Neural cell (in vitro differentiated cells): ENCODE data around the gene TGM1. TPM values are rescaled to one million over a fixed set of nuclear protein-coding genes. Genes with fewer than 3 reads are reported as not detected.

Source experiments
- H2AFZ ChIP-seq: fragments of 200-600, 300-800 bp; sonication (generic), shearing (Covaris generic); 2 replicates; pipeline ENCODE4 v1.6.0; 2014; ENCODE audit warnings: low read depth, mild to moderate bottlenecking, antibody characterized with exemption, low read length, moderate library complexity
- H3F3A ChIP-seq: fragments of 200-600 bp; shearing (Covaris generic); 2 replicates; pipeline ENCODE4 v1.6.1; 2016; ENCODE audit warnings: mild to moderate bottlenecking, moderate library complexity, mixed read lengths, antibody characterized with exemption, low read length; ENCODE audit not compliant: insufficient read depth, poor library complexity, severe bottlenecking
- H3K27ac ChIP-seq: fragments of 200-600, 300-800 bp; sonication (generic), shearing (Covaris generic); 2 replicates; pipeline ENCODE4 v1.5.1; 2014; ENCODE audit warnings: mild to moderate bottlenecking, low read length, moderate library complexity
- H3K27me3 ChIP-seq: fragments of 300-800, 200-600 bp; sonication (generic), shearing (Covaris generic); 2 replicates; pipeline ENCODE4 v1.6.0; 2014; ENCODE audit warnings: mild to moderate bottlenecking, low read depth, low read length, moderate library complexity; ENCODE audit not compliant: insufficient read depth
- H3K36me3 ChIP-seq: fragments of 300-800, 200-600 bp; sonication (generic), shearing (Covaris generic); 2 replicates; pipeline ENCODE4 v1.5.1; 2014; ENCODE audit warnings: mild to moderate bottlenecking, antibody characterized with exemption, low read length, moderate library complexity; ENCODE audit not compliant: insufficient read depth
- H3K4me2 ChIP-seq: fragments of 300-800, 200-600 bp; sonication (generic), shearing (Covaris generic); 2 replicates; pipeline ENCODE4 v1.6.0; 2014; ENCODE audit warnings: mild to moderate bottlenecking, low read length
- H3K4me3 ChIP-seq: fragments of 300-800, 200-600 bp; sonication (generic), shearing (Covaris generic); 2 replicates; pipeline ENCODE4 v1.5.1; 2014; ENCODE audit warnings: mild to moderate bottlenecking, low read length, moderate library complexity
- H3K79me2 ChIP-seq: fragments of 200-600 bp; shearing (Covaris generic); replicated peaks from 2 replicates; pipeline ENCODE4 v1.6.0; 2014; ENCODE audit warnings: mild to moderate bottlenecking, low read length, moderate library complexity; ENCODE audit not compliant: insufficient read depth
- H3K9ac ChIP-seq: fragments of 300-800, 200-600 bp; sonication (generic), shearing (Covaris generic); 2 replicates; pipeline ENCODE4 v1.6.1; 2016; ENCODE audit warnings: mild to moderate bottlenecking, low read length, mixed read lengths
- H3K9me2 ChIP-seq: fragments of 200-600 bp; shearing (Covaris generic); 2 replicates; pipeline ENCODE4 v1.6.1; 2016; ENCODE audit warnings: mild to moderate bottlenecking, low read length, mixed read lengths; ENCODE audit not compliant: insufficient read depth
- H3K9me3 ChIP-seq: fragments of 200-600, 300-800 bp; sonication (generic), shearing (Covaris generic); 2 replicates; pipeline ENCODE4 v1.6.1; 2016; ENCODE audit warnings: mild to moderate bottlenecking, mixed run types, low read length, moderate library complexity, mixed read lengths
- H4K20me1 ChIP-seq: fragments of 200-600 bp; shearing (Covaris generic); 2 replicates; pipeline ENCODE4 v1.6.1; 2016; ENCODE audit warnings: mild to moderate bottlenecking, mixed run types; ENCODE audit not compliant: insufficient read depth
- EP300 ChIP-seq: fragments of 450-650 bp; conservative IDR thresholded peaks from 2 replicates; pipeline ENCODE4 v1.6.1; 2014; ENCODE audit warnings: antibody characterized with exemption, mild to moderate bottlenecking, moderate library complexity; ENCODE audit not compliant: poor library complexity, severe bottlenecking
- EZH2 ChIP-seq: fragments of 200-600, 300-800 bp; shearing (Covaris generic), sonication (generic); IDR thresholded peaks from 2 replicates; pipeline ENCODE4 v1.6.1; 2014; ENCODE audit warnings: antibody characterized with exemption, low read length, borderline replicate concordance, mild to moderate bottlenecking; ENCODE audit not compliant: insufficient read depth, poor library complexity, severe bottlenecking
- MXI1 ChIP-seq: fragments of 450-650 bp; conservative IDR thresholded peaks from 2 replicates; pipeline ENCODE4 v1.6.1; 2014; ENCODE audit warnings: antibody characterized with exemption, mild to moderate bottlenecking; ENCODE audit not compliant: poor library complexity, severe bottlenecking
- POLR2AphosphoS5 ChIP-seq: IDR thresholded peaks from 2 replicates; pipeline ENCODE4 v1.6.1; 2012
- RAD21 ChIP-seq: fragments of 450-650 bp; conservative IDR thresholded peaks from 2 replicates; pipeline ENCODE4 v1.6.1; 2014; ENCODE audit warnings: antibody characterized with exemption, mild to moderate bottlenecking, moderate library complexity
- REST ChIP-seq: IDR thresholded peaks from 2 replicates; pipeline ENCODE4 v1.6.1; 2012; ENCODE audit warnings: borderline replicate concordance
- SMC3 ChIP-seq: fragments of 450-650 bp; conservative IDR thresholded peaks from 2 replicates; pipeline ENCODE4 v1.6.1; 2014; ENCODE audit warnings: antibody characterized with exemption, mild to moderate bottlenecking, moderate library complexity; ENCODE audit not compliant: poor library complexity
- TAF1 ChIP-seq: IDR thresholded peaks from 2 replicates; pipeline ENCODE4 v1.6.1; 2012; ENCODE audit warnings: low read depth
- polyA plus RNA-seq: library from polyadenylated mRNA; depleted of rRNA; stranded (reverse); fragments of >200 nt; gene quantifications from 2 replicates; pipeline ENCODE4 v1.2.3, GENCODE V29; 2014
- TF ChIP-seq, protein P1 (sequence below): fragments of 450-650 bp; IDR thresholded peaks from 2 replicates; pipeline ENCODE4 v1.5.1; 2014; ENCODE audit warnings: antibody characterized with exemption, mild to moderate bottlenecking, moderate library complexity; ENCODE audit not compliant: poor library complexity, severe bottlenecking

TGM1 gene
- polyA plus RNA-seq, 1 donor from 2014 or later: 3.6 TPM

- Histone ChIP-seq H3K4me3 (peak overlapping the region; percentile 86), H3K36me3 (no peaks in the 10 kb centered on the region), H3K9ac (peak overlapping the region; percentile 96), H3K27ac (peak overlapping the region; percentile 96), H2AFZ (peak overlapping the region; percentile 96), H3K4me2 (peak overlapping the region; percentile 79), H3K9me2 (no peaks in the 10 kb centered on the region), H3K27me3 (no peaks in the 10 kb centered on the region), H4K20me1 (no peaks in the 10 kb centered on the region), H3K79me2 (peaks cover 2% of the 10 kb centered on the region), H3K9me3 (no peaks in the 10 kb centered on the region), H3F3A (no peaks in the 10 kb centered on the region)
- TF ChIP-seq EP300: no peak
- TF ChIP-seq POLR2AphosphoS5: no peak
- TF ChIP-seq EZH2: no peak
- no peak for TF ChIP-seq SMC3
- no peak for TF ChIP-seq TAF1
Measured at GRCh38 chr14:24216345-24216699, 46.7 kb downstream of the TGM1 start.

GRCh38 chr14:24215495-24216344 lies 47.3 kb downstream of the TGM1 start, which contains the start of gene MDP1:
Gene MDP1 (minus strand): TSS chr14:24216066. CDS start chr14:24215955, 111 bp downstream.
- Histone ChIP-seq H3K9ac (peak within 1 kb of the TSS; percentile 96), H3K4me2 (peak within 1 kb of the TSS; percentile 79), H3K79me2 (peaks cover 2% of the 10 kb centered on the region), H3F3A (no peaks in the 10 kb centered on the region), H3K9me3 (no peaks in the 10 kb centered on the region), H3K36me3 (no peaks in the 10 kb centered on the region), H3K4me3 (peak within 1 kb of the TSS; percentile 86), H3K27me3 (no peaks in the 10 kb centered on the region), H3K9me2 (no peaks in the 10 kb centered on the region), H2AFZ (peak within 1 kb of the TSS; percentile 96), H4K20me1 (no peaks in the 10 kb centered on the region), H3K27ac (peak within 1 kb of the TSS; percentile 96)
- peak; percentile 89 for TF ChIP-seq REST
- TF ChIP-seq TAF1: peak; percentile 98
- TF ChIP-seq MXI1: peak; percentile 73
- TF ChIP-seq, protein P1, sequence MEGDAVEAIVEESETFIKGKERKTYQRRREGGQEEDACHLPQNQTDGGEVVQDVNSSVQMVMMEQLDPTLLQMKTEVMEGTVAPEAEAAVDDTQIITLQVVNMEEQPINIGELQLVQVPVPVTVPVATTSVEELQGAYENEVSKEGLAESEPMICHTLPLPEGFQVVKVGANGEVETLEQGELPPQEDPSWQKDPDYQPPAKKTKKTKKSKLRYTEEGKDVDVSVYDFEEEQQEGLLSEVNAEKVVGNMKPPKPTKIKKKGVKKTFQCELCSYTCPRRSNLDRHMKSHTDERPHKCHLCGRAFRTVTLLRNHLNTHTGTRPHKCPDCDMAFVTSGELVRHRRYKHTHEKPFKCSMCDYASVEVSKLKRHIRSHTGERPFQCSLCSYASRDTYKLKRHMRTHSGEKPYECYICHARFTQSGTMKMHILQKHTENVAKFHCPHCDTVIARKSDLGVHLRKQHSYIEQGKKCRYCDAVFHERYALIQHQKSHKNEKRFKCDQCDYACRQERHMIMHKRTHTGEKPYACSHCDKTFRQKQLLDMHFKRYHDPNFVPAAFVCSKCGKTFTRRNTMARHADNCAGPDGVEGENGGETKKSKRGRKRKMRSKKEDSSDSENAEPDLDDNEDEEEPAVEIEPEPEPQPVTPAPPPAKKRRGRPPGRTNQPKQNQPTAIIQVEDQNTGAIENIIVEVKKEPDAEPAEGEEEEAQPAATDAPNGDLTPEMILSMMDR: peak; percentile 90
- peak; percentile 69 for TF ChIP-seq SMC3
- TF ChIP-seq EZH2: no peak
- TF ChIP-seq POLR2AphosphoS5: peak; percentile 90
- peak; percentile 71 for TF ChIP-seq RAD21
- no peak for TF ChIP-seq EP300
